ENCODE results near the gene DHRS3.

Gene DHRS3

GRCh38 chr1:12615865-12616708 is 1.9 kb downstream of the DHRS3 start:
- no peak for DNase-seq

GRCh38 chr1:12615159-12615864 is 2.7 kb downstream of the DHRS3 start:
- DNase-seq = no peak

GRCh38 chr1:12614402-12615158 is 3.4 kb downstream of the DHRS3 start:
- no peak for DNase-seq

GRCh38 chr1:12613180-12613579 is 4.8 kb downstream of the DHRS3 start:
- no peak for DNase-seq

- DNase-seq = no peak
These were observed 7.1 kb downstream of the DHRS3 start for GRCh38 chr1:12610941-12611340.

- DNase-seq = no peak
These were observed 7.6 kb downstream of the DHRS3 start for GRCh38 chr1:12610305-12610935.

- DNase-seq = no peak
These were observed 8.5 kb downstream of the DHRS3 start for GRCh38 chr1:12609469-12610003.

- DNase-seq = no peak
These were observed 9.6 kb downstream of the DHRS3 start for GRCh38 chr1:12608311-12608957.

- no peak for DNase-seq
These were observed 10.7 kb downstream of the DHRS3 start for GRCh38 chr1:12607263-12607662.

- DNase-seq = no peak
These were observed 13.0 kb downstream of the DHRS3 start for GRCh38 chr1:12604986-12605385.

- DNase-seq = peak; percentile 81
These were observed 13.7 kb downstream of the DHRS3 start for GRCh38 chr1:12604114-12604874.

GRCh38 chr1:12603224-12603623 is 14.8 kb downstream of the DHRS3 start:
- no peak for DNase-seq

GRCh38 chr1:12602659-12603024 is 15.4 kb downstream of the DHRS3 start:
- no peak for DNase-seq

- DNase-seq = peak; percentile 43
These were observed 16.0 kb downstream of the DHRS3 start for GRCh38 chr1:12601700-12602658.

- peak; percentile 42 for DNase-seq
These were observed 17.0 kb downstream of the DHRS3 start for GRCh38 chr1:12600880-12601633.

GRCh38 chr1:12600335-12600734 is 17.7 kb downstream of the DHRS3 start:
- no peak for DNase-seq

GRCh38 chr1:12599657-12600056 is 18.4 kb downstream of the DHRS3 start:
- no peak for DNase-seq

- no peak for DNase-seq
These were observed 19.0 kb downstream of the DHRS3 start for GRCh38 chr1:12598974-12599373.

- no peak for DNase-seq
These were observed 20.2 kb downstream of the DHRS3 start for GRCh38 chr1:12597792-12598191.
